MCF 10A (cell line): ENCODE results near the gene HRH4. TPM values are rescaled to one million over a fixed set of nuclear protein-coding genes. Genes with fewer than 3 reads are reported as not detected.

Source experiments
- BruUV-seq: library from RNA; stranded (reverse); fragments of 400-500 nt; replicated peaks from 2 replicates; lab custom pipeline; 2021; lab: Mats Ljungman, UMichigan
- CTCF ChIA-PET: fragments of 300-600 bp; sonication (Branson Sonifier 250); formaldehyde crosslinking; extraction: SDS; loops from one replicate; lab custom pipeline; 2021; ENCODE audit warnings: antibody characterized with exemption, inconsistent platforms; lab: Yijun Ruan, JAX
- POLR2A ChIA-PET: fragments of 300-600, 350-650 bp; sonication (Branson Sonifier 250); formaldehyde crosslinking; extraction: SDS; loops from one replicate; lab custom pipeline; 2020; ENCODE audit warnings: antibody characterized with exemption, inconsistent platforms; lab: Yijun Ruan, JAX
- DNase-seq: peaks from one replicate; pipeline ENCODE4 v3.0.0-alpha.2; 2018; ENCODE audit not compliant: unreplicated experiment
- H3K27ac Mint-ChIP-seq: one replicate; pipeline ENCODE4 v1.8.0; 2022; ENCODE audit warnings: mild to moderate bottlenecking, low read depth, mixed read lengths; ENCODE audit not compliant: unreplicated experiment
- H3K27me3 Mint-ChIP-seq: one replicate; pipeline ENCODE4 v1.8.0; 2022; ENCODE audit warnings: mixed read lengths; ENCODE audit not compliant: insufficient read depth, unreplicated experiment
- H3K36me3 Mint-ChIP-seq: one replicate; pipeline ENCODE4 v1.8.0; 2022; ENCODE audit warnings: mild to moderate bottlenecking, moderate library complexity, mixed read lengths; ENCODE audit not compliant: insufficient read depth, unreplicated experiment
- H3K4me1 Mint-ChIP-seq: one replicate; pipeline ENCODE4 v1.8.0; 2022; ENCODE audit warnings: mixed read lengths; ENCODE audit not compliant: insufficient read depth, unreplicated experiment
- H3K4me3 Mint-ChIP-seq: one replicate; pipeline ENCODE4 v1.8.0; 2022; ENCODE audit warnings: mild to moderate bottlenecking, moderate library complexity, mixed read lengths; ENCODE audit not compliant: unreplicated experiment
- H3K9me3 Mint-ChIP-seq: one replicate; pipeline ENCODE4 v1.8.0; 2022; ENCODE audit warnings: mixed read lengths; ENCODE audit not compliant: unreplicated experiment
- intact Hi-C: fragments of 100-400 bp; cut with micrococcal nuclease; formaldehyde crosslinking; loops from 2 replicates; pipeline ENCODE4 v1.14.1; 2022
- total RNA-seq: library from RNA; stranded (reverse); gene quantifications from 2 replicates; pipeline ENCODE4 v1.2.3, GENCODE V29; 2022
- TF ChIP-seq, protein P1 (sequence below): fragments of 200-600 bp; IDR thresholded peaks from one replicate; pipeline ENCODE4 v1.8.0; 2022; ENCODE audit warnings: antibody characterized with exemption, mild to moderate bottlenecking; ENCODE audit not compliant: unreplicated experiment

Gene HRH4
- total RNA-seq, 1 experiment from 2014 or later: 0.16 TPM

DNA sequence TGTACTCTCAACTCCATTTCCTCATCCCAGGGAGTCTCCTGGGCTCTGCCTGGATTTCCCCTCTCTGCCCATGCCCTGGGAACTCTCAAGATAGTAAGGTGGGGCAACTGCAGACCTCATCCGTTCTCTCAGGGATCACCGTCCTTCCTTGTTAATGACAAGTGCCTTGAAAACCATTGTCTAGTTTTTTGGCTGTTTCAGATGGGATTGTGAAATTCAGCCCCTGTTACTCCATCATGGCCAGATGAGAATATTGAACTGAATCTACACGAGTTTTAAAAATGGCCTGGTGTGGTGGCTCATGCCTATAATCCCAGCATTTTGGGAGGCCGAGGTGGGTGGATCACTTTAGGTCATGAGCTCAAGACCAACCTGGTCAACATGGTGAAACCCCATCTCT, 665 bp upstream of the HRH4 start:
- intact Hi-C loops: no loop called here
- no peaks in the 10 kb centered on the region for H3K9me3 Mint-ChIP-seq
- no TSS peak for BruUV-seq
- ChIA-PET CTCF (interaction anchor here (0.7 to 1.0 kb wide), 4 partner anchors 15 to 132 kb away, joined by 3 to 4 read pairs (median 4); no protein-coding TSS in a partner anchor), POLR2A (interaction anchor here (0.6 kb wide), 1 partner anchor 1561 kb away, joined by 4 read pairs; no protein-coding TSS in a partner anchor)
- H3K36me3 Mint-ChIP-seq: peaks cover 6% of the 10 kb centered on the region
- H3K27ac Mint-ChIP-seq: no peak overlapping the region
- DNase-seq: no peak
- TF ChIP-seq, protein P1, sequence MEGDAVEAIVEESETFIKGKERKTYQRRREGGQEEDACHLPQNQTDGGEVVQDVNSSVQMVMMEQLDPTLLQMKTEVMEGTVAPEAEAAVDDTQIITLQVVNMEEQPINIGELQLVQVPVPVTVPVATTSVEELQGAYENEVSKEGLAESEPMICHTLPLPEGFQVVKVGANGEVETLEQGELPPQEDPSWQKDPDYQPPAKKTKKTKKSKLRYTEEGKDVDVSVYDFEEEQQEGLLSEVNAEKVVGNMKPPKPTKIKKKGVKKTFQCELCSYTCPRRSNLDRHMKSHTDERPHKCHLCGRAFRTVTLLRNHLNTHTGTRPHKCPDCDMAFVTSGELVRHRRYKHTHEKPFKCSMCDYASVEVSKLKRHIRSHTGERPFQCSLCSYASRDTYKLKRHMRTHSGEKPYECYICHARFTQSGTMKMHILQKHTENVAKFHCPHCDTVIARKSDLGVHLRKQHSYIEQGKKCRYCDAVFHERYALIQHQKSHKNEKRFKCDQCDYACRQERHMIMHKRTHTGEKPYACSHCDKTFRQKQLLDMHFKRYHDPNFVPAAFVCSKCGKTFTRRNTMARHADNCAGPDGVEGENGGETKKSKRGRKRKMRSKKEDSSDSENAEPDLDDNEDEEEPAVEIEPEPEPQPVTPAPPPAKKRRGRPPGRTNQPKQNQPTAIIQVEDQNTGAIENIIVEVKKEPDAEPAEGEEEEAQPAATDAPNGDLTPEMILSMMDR: no peak
- no peaks in the 10 kb centered on the region for H3K27me3 Mint-ChIP-seq
- H3K4me3 Mint-ChIP-seq: no peak overlapping the region
- H3K4me1 Mint-ChIP-seq: no peaks in the 10 kb centered on the region

DNA sequence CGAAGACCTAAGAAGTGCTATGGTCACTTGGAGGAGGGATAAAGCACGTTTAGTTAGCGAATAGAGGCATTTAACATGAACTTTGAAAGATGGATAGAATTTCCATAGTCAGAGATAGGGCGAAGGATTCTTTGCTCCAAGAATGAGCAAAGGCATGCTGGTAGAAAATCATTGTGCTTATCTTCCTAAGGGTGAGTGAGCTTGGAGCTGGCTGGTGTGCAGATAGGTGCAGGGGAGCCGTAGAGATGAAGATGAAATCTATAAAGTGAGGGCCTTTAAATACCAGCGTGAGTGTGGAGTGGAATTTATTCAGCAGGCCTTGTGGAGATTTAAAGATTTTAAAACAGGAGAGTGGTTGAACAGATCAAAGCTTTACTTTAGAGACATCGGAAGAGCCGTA, 1.6 kb downstream of the HRH4 start:
- CTCF ChIA-PET: interaction anchor here (0.6 to 3.0 kb wide), 7 partner anchors 9 to 338 kb away, joined by 3 to 18 read pairs (median 4); no protein-coding TSS in a partner anchor
- no peaks in the 10 kb centered on the region for H3K27me3 Mint-ChIP-seq

DNA sequence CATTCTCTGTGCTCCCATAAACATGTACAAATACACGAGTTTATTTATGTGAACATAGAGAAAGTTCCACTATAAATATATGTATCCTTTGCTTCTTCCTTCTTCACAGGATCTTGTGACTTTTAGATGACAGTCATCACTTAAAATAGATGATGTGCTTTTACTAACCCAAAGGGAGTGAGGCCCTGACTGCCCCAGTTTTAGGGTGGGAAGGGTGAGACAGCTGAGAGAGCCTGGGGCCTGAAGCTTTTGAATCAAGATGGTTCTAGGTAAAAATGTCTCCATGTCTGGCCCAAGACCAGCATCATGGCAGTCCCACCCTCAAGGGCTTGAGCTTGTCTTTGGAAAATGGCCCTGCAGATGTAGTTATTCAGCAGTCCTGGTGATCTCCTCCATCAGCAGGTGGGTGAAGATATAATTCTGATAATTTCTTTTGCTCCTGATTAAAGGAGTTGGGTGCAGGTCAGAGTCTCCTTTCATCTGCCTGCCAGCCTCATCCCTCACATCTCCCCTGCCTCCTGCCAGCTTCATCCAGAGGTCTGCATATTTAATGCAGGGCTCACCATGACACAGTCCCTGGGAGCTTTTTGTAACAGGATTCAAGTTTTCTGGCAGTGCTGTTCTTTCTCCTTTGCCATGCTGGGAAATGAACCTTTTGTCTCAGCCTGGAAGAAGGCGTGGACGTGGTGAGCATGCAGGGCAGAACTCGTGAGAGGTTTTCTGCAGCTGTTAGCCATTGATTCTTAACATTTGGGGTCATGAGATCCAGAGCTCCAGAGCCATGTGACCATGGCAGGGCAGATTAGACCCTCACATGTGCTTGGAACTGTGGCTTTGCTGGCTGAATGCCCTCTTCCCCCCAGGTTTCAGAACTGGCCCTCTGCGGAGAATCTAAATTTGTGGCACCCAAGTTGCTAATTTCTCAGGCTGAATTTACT, 2.7 kb downstream of the HRH4 start:
- H3K27me3 Mint-ChIP-seq: no peaks in the 10 kb centered on the region
- no peaks in the 10 kb centered on the region for H3K9me3 Mint-ChIP-seq
- H3K36me3 Mint-ChIP-seq: no peaks in the 10 kb centered on the region
- TF ChIP-seq, protein P1: no peak
- DNase-seq: no peak
- H3K4me1 Mint-ChIP-seq: no peaks in the 10 kb centered on the region
- CTCF ChIA-PET: interaction anchor here (0.6 to 3.0 kb wide), 8 partner anchors 10 to 109 kb away, joined by 3 to 18 read pairs (median 3); no protein-coding TSS in a partner anchor
- no peak overlapping the region for H3K27ac Mint-ChIP-seq
- BruUV-seq: no TSS peak
- no peak overlapping the region for H3K4me3 Mint-ChIP-seq
- POLR2A ChIA-PET: no interaction called here
- intact Hi-C loops: no loop called here

More for the DNA sequence above, 1.6 kb downstream of the HRH4 start:
- no TSS peak for BruUV-seq
- POLR2A ChIA-PET: no interaction called here
- no peak for DNase-seq
- intact Hi-C loops: no loop called here
- Mint-ChIP-seq H3K4me3 (no peak overlapping the region), H3K4me1 (no peaks in the 10 kb centered on the region), H3K27ac (peak overlapping the region; percentile 32), H3K9me3 (no peaks in the 10 kb centered on the region), H3K36me3 (no peaks in the 10 kb centered on the region)
- TF ChIP-seq, protein P1: no peak

DNA sequence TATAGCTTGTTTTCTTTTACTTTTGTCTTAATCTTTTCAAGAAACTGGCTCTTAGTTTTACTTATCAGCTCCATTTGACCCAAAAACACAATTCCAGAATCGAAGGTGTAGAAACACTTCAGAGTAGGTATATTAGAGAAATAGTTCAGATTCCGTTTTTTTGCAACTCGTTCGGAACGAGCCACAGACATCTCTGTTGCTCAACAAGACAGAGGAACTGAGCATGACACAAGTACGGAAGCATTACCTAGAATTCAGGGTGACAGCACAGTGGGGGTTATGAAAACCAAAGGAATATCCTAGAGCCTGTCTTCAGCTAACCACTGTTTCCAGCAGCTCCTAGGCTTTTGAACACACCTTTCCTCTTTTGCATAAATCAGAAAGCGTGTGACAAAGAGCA, 5.0 kb downstream of the HRH4 start:
- CTCF ChIA-PET: interaction anchor here (0.5 to 1.9 kb wide), 2 partner anchors 24 to 1266 kb away, joined by 4 to 8 read pairs; no protein-coding TSS in a partner anchor
- TF ChIP-seq, protein P1: no peak
- BruUV-seq: no TSS peak

More for the DNA sequence above, 5.0 kb downstream of the HRH4 start:
- intact Hi-C loops: no loop called here
- no peak for DNase-seq
- Mint-ChIP-seq H3K4me1 (no peaks in the 10 kb centered on the region), H3K36me3 (no peaks in the 10 kb centered on the region), H3K9me3 (no peaks in the 10 kb centered on the region), H3K27ac (peak overlapping the region; percentile 52), H3K27me3 (no peaks in the 10 kb centered on the region), H3K4me3 (no peak overlapping the region)
- POLR2A ChIA-PET: no interaction called here
